COLO668 (cell line): ENCODE measurements around the gene VPS35L.

ENCODE experiments used
- DNase-seq: peaks from one replicate; lab custom pipeline; 2025; ENCODE audit not compliant: unreplicated experiment; lab: John Stamatoyannopoulos, UW

VPS35L gene

DNA sequence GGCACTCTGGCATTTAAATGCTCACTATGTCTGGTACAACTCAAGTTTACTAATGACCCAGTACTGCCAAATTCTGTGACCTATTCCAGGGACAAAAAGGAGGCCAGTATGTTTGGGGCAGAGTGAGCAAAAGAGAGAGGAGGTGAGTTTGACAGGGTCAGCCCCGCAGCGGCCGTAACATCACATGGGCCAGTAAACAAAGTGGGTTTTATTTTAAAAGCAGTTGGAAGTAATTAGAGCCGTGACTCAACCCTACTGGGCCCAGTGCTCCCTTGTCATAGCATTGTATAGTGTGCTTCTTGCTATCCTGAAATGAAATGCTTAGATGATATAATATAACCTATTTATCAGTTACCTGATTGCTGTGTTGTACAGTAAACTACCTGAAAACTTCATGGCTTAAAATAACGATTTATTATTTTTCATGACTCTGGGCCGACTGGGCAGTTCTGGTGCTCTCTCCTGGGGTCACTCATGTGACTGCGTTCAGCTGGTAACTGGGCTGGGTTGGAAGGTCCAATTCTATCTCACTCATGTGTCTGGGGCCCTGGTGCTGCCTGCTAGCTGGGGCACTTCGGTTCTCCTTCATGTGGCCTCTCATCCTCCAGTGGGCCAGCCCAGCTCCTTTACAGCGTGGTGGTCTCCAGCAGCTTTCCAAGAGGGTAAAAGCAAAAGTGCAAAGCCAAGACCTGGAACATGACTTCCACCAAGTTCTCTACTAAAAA is 189.9 kb downstream of the VPS35L start:
- DNase-seq: no peak

DNA sequence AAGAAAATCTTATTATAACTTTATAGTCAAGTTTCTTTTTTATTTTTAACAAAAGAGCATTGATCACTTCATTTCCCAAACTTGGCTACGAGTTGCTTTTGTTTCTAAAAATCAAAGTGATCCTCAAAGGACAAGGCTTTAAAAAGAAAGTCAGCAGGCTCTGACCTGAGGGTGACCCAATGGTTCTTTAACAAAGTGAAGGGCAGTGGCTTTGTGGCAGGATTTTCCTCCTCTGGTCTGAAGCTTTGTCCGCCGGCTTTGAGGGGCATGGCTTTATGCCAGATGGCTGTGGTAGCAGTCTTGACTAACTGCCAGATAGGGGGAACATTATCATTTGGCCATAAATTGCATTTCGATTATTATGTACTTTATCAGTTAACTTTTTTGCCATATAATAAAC is 191.1 kb downstream of the VPS35L start:
- DNase-seq: no peak

DNA sequence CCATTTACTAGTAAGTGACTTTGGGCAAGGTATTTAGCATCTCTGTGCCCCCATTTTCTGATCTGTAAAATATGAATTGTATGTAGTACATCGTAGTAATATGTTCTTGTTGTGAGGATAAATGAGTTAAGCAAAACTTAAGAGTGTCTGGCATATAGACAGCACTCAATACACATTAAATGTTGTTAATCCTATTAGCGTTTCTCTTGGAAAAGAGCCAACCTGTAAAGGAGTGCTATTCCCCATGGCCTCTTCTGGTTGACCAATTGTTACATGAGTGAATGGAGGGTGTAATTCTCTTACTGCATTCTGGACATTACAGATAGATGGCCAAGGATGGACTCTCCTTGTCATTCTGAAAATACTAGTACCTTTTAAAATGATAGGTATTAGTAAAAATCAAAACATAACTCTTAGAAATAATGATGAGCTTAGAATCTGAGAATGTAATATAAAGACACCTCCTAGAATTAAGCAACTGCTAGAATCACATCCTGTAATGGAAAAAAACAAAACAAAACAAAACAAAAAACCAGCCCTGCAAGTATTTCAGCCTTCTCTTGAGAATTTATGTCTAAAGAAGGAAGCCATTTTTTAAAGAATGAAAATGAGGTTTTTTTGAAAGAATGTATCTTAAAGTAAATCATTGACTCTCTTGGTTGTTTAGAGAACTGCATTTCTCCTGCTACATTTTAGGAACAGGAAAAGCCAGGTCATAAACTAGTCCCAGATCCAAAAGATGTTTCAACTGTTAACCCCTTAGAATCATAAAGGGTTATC is 193.1 kb downstream of the VPS35L start:
- no peak for DNase-seq

DNA sequence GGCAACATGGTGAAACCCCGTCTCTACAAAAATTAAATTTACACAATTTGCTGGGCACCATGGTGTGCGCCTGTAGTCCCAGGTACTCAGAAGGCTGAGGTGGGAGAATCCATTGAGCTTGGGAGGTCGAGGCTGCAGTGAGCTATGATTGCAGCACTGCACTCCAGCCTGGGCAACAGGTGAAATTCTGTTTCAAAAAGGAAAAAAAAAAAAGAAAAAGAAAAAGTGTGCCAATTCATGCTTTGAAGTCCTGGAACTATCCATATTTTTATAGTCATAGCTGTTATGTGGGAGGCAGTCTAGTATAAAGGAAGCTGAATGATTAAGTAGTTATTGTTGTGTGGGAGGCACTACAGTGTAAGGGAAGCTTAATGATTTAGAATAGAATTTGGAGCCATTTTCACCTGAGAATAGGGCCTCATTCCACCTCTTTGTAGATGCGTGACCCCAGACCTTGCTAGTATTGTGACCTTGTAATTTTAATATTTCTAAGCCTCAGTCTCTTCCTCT is 194.1 kb downstream of the VPS35L start:
- no peak for DNase-seq
